ENCODE results near the gene SH3PXD2A.

GRCh38 chr10:103792547-103792946 is 62.8 kb downstream of the SH3PXD2A start:
- no peak for TF ChIP-seq POLR2AphosphoS5 (IDR thresholded peaks at IDR 0.05)
- TF ChIP-seq POLR2A (IDR thresholded peaks at IDR 0.05), result no peak
